Adipocyte (in vitro differentiated cells): ENCODE results near the gene PER2.

Experiments
- DNase-seq: peaks from one replicate; pipeline ENCODE4 v3.0.0-alpha.2; 2015; ENCODE audit warnings: low read depth
- H3K27me3 ChIP-seq: replicated peaks from 2 replicates; pipeline ENCODE4 v1.7.0; 2013; ENCODE audit warnings: mild to moderate bottlenecking, low read length, moderate library complexity; ENCODE audit not compliant: control insufficient read depth, insufficient read depth
- H3K36me3 ChIP-seq: 2 replicates; pipeline ENCODE4 v1.7.0; 2013; ENCODE audit warnings: low read length, mild to moderate bottlenecking, moderate library complexity; ENCODE audit not compliant: control insufficient read depth, insufficient read depth, severe bottlenecking
- H3K4me1 ChIP-seq: 2 replicates; pipeline ENCODE4 v1.7.0; 2013; ENCODE audit warnings: mild to moderate bottlenecking, low read length, moderate library complexity; ENCODE audit not compliant: control insufficient read depth, insufficient read depth
- H3K4me3 ChIP-seq: 2 replicates; pipeline ENCODE4 v1.7.0; 2013; ENCODE audit warnings: mild to moderate bottlenecking, low read length, moderate library complexity
- H3K9ac ChIP-seq: 2 replicates; pipeline ENCODE4 v1.7.0; 2013; ENCODE audit warnings: mild to moderate bottlenecking, low read length, moderate library complexity
- H3K9me3 ChIP-seq: 2 replicates; pipeline ENCODE4 v1.7.0; 2013; ENCODE audit warnings: mild to moderate bottlenecking, low read length, moderate library complexity; ENCODE audit not compliant: control insufficient read depth

PER2 gene

DNA sequence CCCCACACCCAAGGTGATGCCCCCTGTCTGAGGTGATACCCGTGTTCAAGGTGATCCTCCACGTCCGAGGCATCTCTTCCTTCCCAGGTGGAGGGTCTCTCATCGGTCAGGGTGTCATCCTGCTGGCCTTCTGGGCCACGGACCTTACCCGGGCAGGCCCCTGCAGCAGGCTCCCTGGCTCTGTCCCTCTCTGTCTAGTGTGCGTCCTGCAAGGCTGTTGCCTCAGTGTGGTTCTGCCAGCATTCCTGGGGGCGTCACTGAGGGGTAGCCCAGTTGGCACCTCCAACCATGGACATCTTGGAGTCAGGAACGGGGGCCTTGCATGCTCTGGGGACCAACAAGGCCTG is 5.6 kb upstream of the PER2 start:
- no peaks in the 10 kb centered on the region for H3K36me3 ChIP-seq
- no peaks in the 10 kb centered on the region for H3K9me3 ChIP-seq
- peaks cover 25% of the 10 kb centered on the region for H3K27me3 ChIP-seq
- peaks cover 5% of the 10 kb centered on the region for H3K4me1 ChIP-seq
- no peak overlapping the region for H3K4me3 ChIP-seq
- DNase-seq, result no peak
- no peak overlapping the region for H3K9ac ChIP-seq

- H3K9ac ChIP-seq, result no peak overlapping the region
Measured at GRCh38 chr2:238291550-238292281, 3.3 kb upstream of the PER2 start.

GRCh38 chr2:238290715-238291549 is 2.5 kb upstream of the PER2 start:
- Histone ChIP-seq H3K36me3 (no peaks in the 10 kb centered on the region), H3K4me3 (no peak overlapping the region), H3K9ac (no peak overlapping the region), H3K4me1 (peaks cover 26% of the 10 kb centered on the region), H3K9me3 (no peaks in the 10 kb centered on the region), H3K27me3 (peaks cover 15% of the 10 kb centered on the region)
- no peak for DNase-seq

More at GRCh38 chr2:238291550-238292281, 3.3 kb upstream of the PER2 start:
- Histone ChIP-seq H3K27me3 (peaks cover 16% of the 10 kb centered on the region), H3K4me1 (peaks cover 18% of the 10 kb centered on the region), H3K36me3 (no peaks in the 10 kb centered on the region), H3K4me3 (no peak overlapping the region), H3K9me3 (no peaks in the 10 kb centered on the region)
- no peak for DNase-seq

- Histone ChIP-seq H3K4me1 (peaks cover 34% of the 10 kb centered on the region), H3K27me3 (peaks cover 8% of the 10 kb centered on the region), H3K9ac (no peak overlapping the region), H3K9me3 (no peaks in the 10 kb centered on the region), H3K36me3 (no peaks in the 10 kb centered on the region), H3K4me3 (no peak overlapping the region)
- DNase-seq, result no peak
Measured at GRCh38 chr2:238290091-238290509, 1.7 kb upstream of the PER2 start.

GRCh38 chr2:238289574-238289973 is 1.2 kb upstream of the PER2 start:
- Histone ChIP-seq H3K9ac (peak overlapping the region; percentile 87), H3K9me3 (no peaks in the 10 kb centered on the region), H3K4me1 (peaks cover 36% of the 10 kb centered on the region), H3K4me3 (peak overlapping the region; percentile 90), H3K27me3 (peaks cover 3% of the 10 kb centered on the region), H3K36me3 (no peaks in the 10 kb centered on the region)
- DNase-seq, result no peak

DNA sequence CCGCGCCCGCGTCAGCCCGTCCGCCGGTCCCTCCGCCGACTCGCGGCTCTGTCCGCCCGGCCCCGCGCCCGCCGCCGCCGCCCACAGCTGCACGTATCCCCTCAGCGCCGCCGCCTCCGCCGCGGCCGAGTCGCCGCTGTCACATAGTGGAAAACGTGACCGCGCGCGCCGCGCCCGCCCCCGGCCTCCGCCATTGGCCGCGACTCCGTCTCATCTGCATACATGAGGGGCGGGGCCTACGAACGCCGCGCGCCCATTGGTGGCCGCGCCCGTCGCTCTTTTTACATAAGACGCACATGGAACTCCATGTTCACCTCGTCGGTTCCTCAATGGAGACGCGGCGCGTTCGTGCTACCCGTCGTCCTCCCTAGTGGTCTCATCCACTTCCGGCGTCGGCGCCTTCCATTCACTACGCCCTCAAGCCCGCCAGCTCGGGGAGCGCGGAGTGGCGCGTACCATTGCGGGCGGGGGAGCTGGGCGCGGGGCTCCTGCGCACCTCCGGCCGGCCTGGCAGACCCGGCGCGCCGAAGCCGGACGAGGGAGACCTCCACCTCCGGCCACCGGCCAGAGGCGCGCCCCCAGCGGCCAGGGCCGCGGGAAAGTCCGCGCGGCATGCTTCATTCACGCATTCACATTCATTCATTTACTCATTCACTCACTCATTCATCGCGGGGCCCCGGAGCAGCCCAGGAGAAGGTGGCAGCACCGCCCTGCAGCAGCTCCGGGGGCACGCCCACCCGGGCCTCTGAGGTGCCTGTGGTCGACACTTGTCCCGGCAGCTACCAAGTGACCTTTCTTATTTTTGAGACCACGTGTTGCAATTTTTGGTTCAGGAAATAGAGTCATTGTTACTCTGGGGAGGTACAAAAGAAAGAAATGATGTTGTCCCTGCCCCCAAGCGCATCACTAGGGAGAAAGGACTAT is 502 bp upstream of the PER2 start:
- DNase-seq, result peak; percentile 98
- Histone ChIP-seq H3K4me1 (peaks cover 36% of the 10 kb centered on the region), H3K27me3 (no peaks in the 10 kb centered on the region)

DNA sequence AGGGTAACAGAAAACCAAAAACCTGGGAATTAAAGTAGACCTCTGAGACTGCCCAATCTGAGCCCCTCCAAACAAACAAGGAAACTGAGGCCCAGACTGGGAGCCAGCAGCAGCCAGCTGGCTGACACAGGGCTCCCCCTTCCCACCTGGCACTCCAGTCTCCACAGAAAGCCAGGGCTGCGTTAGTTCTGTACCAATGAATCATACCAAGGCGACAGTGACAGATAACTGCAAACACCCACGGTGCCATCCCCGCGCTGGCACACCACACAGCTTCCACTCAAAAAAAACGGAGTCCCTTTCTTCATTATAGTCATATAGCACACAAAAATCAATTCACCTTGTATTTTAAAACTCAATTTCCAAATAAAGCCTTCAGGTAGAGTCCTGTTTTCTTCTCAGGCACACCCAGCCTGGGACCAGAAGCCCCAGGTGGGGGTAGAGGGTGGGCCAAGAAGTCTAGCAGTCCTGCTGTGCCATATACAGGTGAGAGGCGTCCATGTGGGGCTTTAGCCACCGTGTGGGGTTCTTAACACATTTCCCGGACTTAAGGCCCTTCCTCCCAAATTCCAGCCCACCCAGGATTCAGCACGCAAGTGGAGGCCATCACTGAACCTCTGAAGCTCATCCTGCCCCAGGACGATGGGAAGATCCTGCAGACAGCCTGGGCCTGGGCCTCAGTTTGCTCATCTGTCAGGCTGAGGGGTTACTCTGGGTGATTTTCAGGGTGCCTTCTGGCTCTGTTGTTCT is 1.2 kb downstream of the PER2 start:
- Histone ChIP-seq H3K9me3 (no peaks in the 10 kb centered on the region), H3K9ac (peak overlapping the region; percentile 87), H3K4me1 (peaks cover 36% of the 10 kb centered on the region), H3K36me3 (no peaks in the 10 kb centered on the region), H3K27me3 (no peaks in the 10 kb centered on the region), H3K4me3 (peak overlapping the region; percentile 90)
- peak; percentile 9 for DNase-seq

More for the DNA sequence above, 502 bp upstream of the PER2 start:
- Histone ChIP-seq H3K9ac (peak overlapping the region; percentile 87), H3K9me3 (no peaks in the 10 kb centered on the region), H3K4me3 (peak overlapping the region; percentile 90), H3K36me3 (no peaks in the 10 kb centered on the region)

DNA sequence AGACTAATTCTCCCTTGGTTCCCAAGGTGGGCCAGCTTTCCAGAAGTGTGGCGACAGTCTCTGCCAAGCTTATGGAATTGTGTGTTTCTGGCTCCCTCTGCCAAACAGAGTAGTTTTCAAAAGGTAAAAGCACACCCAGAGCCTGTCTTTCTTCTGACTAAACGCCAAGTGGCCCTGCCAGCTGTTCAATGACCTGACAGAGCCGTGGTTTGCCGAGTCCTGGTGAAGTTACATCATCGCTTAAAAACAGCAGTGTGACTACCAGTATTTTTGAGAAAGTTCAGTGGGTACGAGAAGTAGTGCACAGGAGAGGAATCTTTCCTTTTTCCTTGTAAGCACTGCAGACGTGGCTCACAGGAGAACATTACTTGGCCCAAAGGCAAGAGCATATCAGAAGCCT is 1.9 kb downstream of the PER2 start:
- Histone ChIP-seq H3K9me3 (no peaks in the 10 kb centered on the region), H3K9ac (peak overlapping the region; percentile 57), H3K27me3 (no peaks in the 10 kb centered on the region), H3K36me3 (no peaks in the 10 kb centered on the region), H3K4me1 (peaks cover 36% of the 10 kb centered on the region), H3K4me3 (peak overlapping the region; percentile 90)
- DNase-seq, result peak; percentile 49

GRCh38 chr2:238286095-238286494 is 2.3 kb downstream of the PER2 start:
- H3K9ac ChIP-seq, result peak overlapping the region; percentile 57
- DNase-seq, result no peak
- no peaks in the 10 kb centered on the region for H3K27me3 ChIP-seq
- no peaks in the 10 kb centered on the region for H3K36me3 ChIP-seq
- peaks cover 36% of the 10 kb centered on the region for H3K4me1 ChIP-seq
- H3K9me3 ChIP-seq, result no peaks in the 10 kb centered on the region
- peak overlapping the region; percentile 63 for H3K4me3 ChIP-seq

GRCh38 chr2:238285653-238286082 is 2.7 kb downstream of the PER2 start:
- H3K4me1 ChIP-seq, result peaks cover 36% of the 10 kb centered on the region
- no peaks in the 10 kb centered on the region for H3K27me3 ChIP-seq
- no peaks in the 10 kb centered on the region for H3K9me3 ChIP-seq
- DNase-seq, result peak; percentile 98
- H3K9ac ChIP-seq, result peak overlapping the region; percentile 69
- no peaks in the 10 kb centered on the region for H3K36me3 ChIP-seq
- peak overlapping the region; percentile 63 for H3K4me3 ChIP-seq
